GM12878 (cell line): ENCODE results near the gene ARHGAP6. TPM values are rescaled to one million over a fixed set of nuclear protein-coding genes. Genes with fewer than 3 reads are reported as not detected.

Source experiments
- ATAC-seq: fragments of 200-7000 bp; cut with Tn5 transposase; 3 replicates; pipeline ENCODE4 v1.9.1; 2020; ENCODE audit warnings: mild to moderate bottlenecking, moderate library complexity
- BruUV-seq: library from RNA; stranded (reverse); fragments of 400-500 nt; replicated peaks from 2 replicates; lab custom pipeline; 2021; lab: Mats Ljungman, UMichigan
- CTCF ChIA-PET: fragments of 300-600 bp; sonication (Branson Sonifier 250); formaldehyde crosslinking; extraction: SDS; loops from one replicate; lab custom pipeline; 2021; ENCODE audit warnings: inconsistent platforms; lab: Yijun Ruan, JAX
- POLR2A ChIA-PET: fragments of 350-600 bp; formaldehyde crosslinking; extraction: SDS; loops from one replicate; lab custom pipeline; 2021; ENCODE audit warnings: inconsistent platforms; lab: Charles Lee
- RAD21 ChIA-PET: fragments of 300-600 bp; sonication (Branson Sonifier 250); formaldehyde crosslinking; loops from one replicate; lab custom pipeline; 2023; ENCODE audit warnings: antibody characterized with exemption; ENCODE audit not compliant: unreplicated experiment; lab: Charles Lee
- SMC1A ChIA-PET: fragments of 300-600 bp; sonication (Branson Sonifier 250); formaldehyde crosslinking; loops from one replicate; lab custom pipeline; 2023; ENCODE audit not compliant: unreplicated experiment, uncharacterized antibody; lab: Charles Lee
- DNase-seq: peaks from one replicate; pipeline ENCODE4 v3.0.0-alpha.2; 2011; ENCODE audit warnings: low read depth, low spot score
- FAIRE-seq: peaks from 3 replicates; lab custom pipeline; 2011; peaks lifted over from hg19 to GRCh38; lab: Jason Lieb, UNC
- H2AFZ ChIP-seq: 2 replicates; pipeline ENCODE4 v1.6.0; 2011; ENCODE audit warnings: low read depth, low read length, control low read depth; ENCODE audit not compliant: control insufficient read depth
- H3K27ac ChIP-seq: 2 replicates; pipeline ENCODE4 v1.5.1; 2011; ENCODE audit warnings: control low read depth; ENCODE audit not compliant: control insufficient read depth, insufficient read depth
- H3K27me3 ChIP-seq, 2 experiments: replicated peaks in 1 of 2; 2 replicates each; pipeline versions ENCODE4 v1.6.0 to v1.6.1; 2011; ENCODE audit warnings: low read length in 1 of 2; ENCODE audit not compliant: control insufficient read depth in 2 of 2, insufficient read depth in 2 of 2
- H3K36me3 ChIP-seq, 2 experiments: 2 replicates each; pipeline ENCODE4 v1.5.1; 2011; ENCODE audit warnings: low read length in 1 of 2; ENCODE audit not compliant: control insufficient read depth in 2 of 2, insufficient read depth in 2 of 2
- H3K4me1 ChIP-seq: 2 replicates; pipeline ENCODE4 v1.6.1; 2011; ENCODE audit warnings: mild to moderate bottlenecking, low read length, moderate library complexity, mixed read lengths; ENCODE audit not compliant: control insufficient read depth, insufficient read depth
- H3K4me2 ChIP-seq: 2 replicates; pipeline ENCODE4 v1.6.0; 2011; ENCODE audit warnings: control low read depth; ENCODE audit not compliant: control insufficient read depth, insufficient read depth
- H3K4me3 ChIP-seq: fragments of 200-600 bp; sonication (generic); 2 replicates; pipeline ENCODE4 v1.5.1; 2016
- H3K79me2 ChIP-seq: 2 replicates; pipeline ENCODE4 v1.6.0; 2011; ENCODE audit warnings: low read length; ENCODE audit not compliant: control insufficient read depth, insufficient read depth
- H3K9ac ChIP-seq: 2 replicates; pipeline ENCODE4 v1.8.0; 2011; ENCODE audit warnings: low read length, control low read depth, mixed read lengths; ENCODE audit not compliant: control insufficient read depth, insufficient read depth
- H3K9me3 ChIP-seq: replicated peaks from 3 replicates; pipeline ENCODE4 v1.5.1; 2011; ENCODE audit warnings: mild to moderate bottlenecking, low read length; ENCODE audit not compliant: control insufficient read depth, insufficient read depth
- H4K20me1 ChIP-seq: 2 replicates; pipeline ENCODE4 v1.6.0; 2011; ENCODE audit not compliant: control insufficient read depth, insufficient read depth
- ASH2L ChIP-seq: fragments of 300-600, 200-600 bp; sonication (generic); IDR thresholded peaks from 2 replicates; pipeline ENCODE4 v1.6.1; 2017; ENCODE audit warnings: low read depth, mild to moderate bottlenecking, borderline replicate concordance
- E2F8 ChIP-seq: fragments of 450-650 bp; IDR thresholded peaks from 2 replicates; pipeline ENCODE4 v1.6.1; 2018; ENCODE audit warnings: mild to moderate bottlenecking, low read depth, moderate library complexity; ENCODE audit not compliant: partially characterized antibody
- E4F1 ChIP-seq: fragments of 450-650 bp; IDR thresholded peaks from 2 replicates; pipeline ENCODE4 v1.6.1; 2018; ENCODE audit warnings: borderline replicate concordance, mild to moderate bottlenecking; ENCODE audit not compliant: partially characterized antibody
- EP300 ChIP-seq, 2 experiments: fragments of 150-350 bp in 1 of 2; IDR thresholded peaks; 2 replicates each; pipeline ENCODE4 v1.6.1; 2011 to 2012; ENCODE audit warnings: low read depth in 2 of 2, low read length in 2 of 2, borderline replicate concordance in 1 of 2, improper control_type of control experiment in 1 of 2, inconsistent platforms in 1 of 2; ENCODE audit not compliant: control insufficient read depth in 1 of 2
- HSF1 ChIP-seq: fragments of 150-350 bp; IDR thresholded peaks from 2 replicates; pipeline ENCODE4 v1.6.1; 2014; ENCODE audit warnings: mild to moderate bottlenecking, low read depth, low read length
- JUND ChIP-seq: IDR thresholded peaks from 2 replicates; pipeline ENCODE4 v1.6.1; 2012; ENCODE audit warnings: low read depth, mild to moderate bottlenecking, low read length, improper control_type of control experiment, moderate library complexity
- MEF2B ChIP-seq: fragments of 450-650 bp; IDR thresholded peaks from 2 replicates; pipeline ENCODE4 v1.6.1; 2018; ENCODE audit warnings: mild to moderate bottlenecking, moderate library complexity; ENCODE audit not compliant: partially characterized antibody, poor library complexity, severe bottlenecking
- NFXL1 ChIP-seq: fragments of 450-650 bp; IDR thresholded peaks from 2 replicates; pipeline ENCODE4 v1.6.1; 2017; ENCODE audit warnings: antibody characterized with exemption, mild to moderate bottlenecking, borderline replicate concordance
- NFYB ChIP-seq: IDR thresholded peaks from 2 replicates; pipeline ENCODE4 v1.6.1; 2011; ENCODE audit warnings: low read depth, mild to moderate bottlenecking, low read length, improper control_type of control experiment, moderate library complexity; ENCODE audit not compliant: insufficient read depth
- ZBTB40 ChIP-seq: fragments of 450-650 bp; IDR thresholded peaks from 2 replicates; pipeline ENCODE4 v1.6.1; 2016; ENCODE audit warnings: mild to moderate bottlenecking, moderate library complexity, borderline replicate concordance
- ZZZ3 ChIP-seq: IDR thresholded peaks from 2 replicates; pipeline ENCODE4 v1.6.1; 2011; ENCODE audit warnings: low read depth; ENCODE audit not compliant: control insufficient read depth, insufficient read length
- WGBS: methylation state at CpG from one replicate; pipeline ENCODE4 v1.1.6; 2016; ENCODE audit warnings: low lambda C conversion rate; ENCODE audit not compliant: insufficient replicate concordance, insufficient coverage; ENCODE audit errors: missing lambda C conversion rate; 5-methylcytosine and 5-hydroxymethylcytosine counted together
- in situ Hi-C: fragments of 300-500 bp; cut with MboI; formaldehyde crosslinking; loops from 9 replicates; pipeline ENCODE4 v1.14.3; 2018; ENCODE audit warnings: mixed read lengths
- intact Hi-C: fragments of 100-400 bp; cut with micrococcal nuclease; formaldehyde crosslinking; loops from one replicate; pipeline ENCODE4 v1.14.2; 2022; ENCODE audit not compliant: unreplicated experiment
- polyA plus RNA-seq, 11 experiments: library from polyadenylated mRNA; depleted of rRNA in 4 of 11; unstranded in 6 of 11; stranded (reverse) in 5 of 11; fragments of >200 nt; fragmentation: Nextera tagmentation in 4 of 11; fragmentation: Illumina TruSeq in 1 of 11; extraction: Ambion mirVana in 4 of 11; extraction: Trizol in 1 of 11; gene quantifications; 1 replicate in 1 of 11; 2 replicates in 10 of 11; pipeline versions ENCODE4 v1.2.1 to v1.2.3, GENCODE V29; 2011 to 2016; ENCODE audit warnings: inconsistent platforms in 2 of 11, missing spikeins in 2 of 11, low read depth in 1 of 11
- total RNA-seq, 4 experiments: library from RNA; depleted of rRNA in 3 of 4; stranded (reverse); fragments of >200 nt in 3 of 4; fragmentation: Illumina TruSeq in 1 of 4; extraction: Trizol in 1 of 4; gene quantifications; 2 replicates each; pipeline versions ENCODE4 v1.2.1 to v1.2.3, GENCODE V29; 2013 to 2021

The ARHGAP6 gene
- total and polyA plus RNA-seq, 10 of the 15 experiments (the other 5 are each of a cell fraction or from before 2014, with no cell fraction given) = 0.20 to 1.8 (median 0.76) TPM

- H4K20me1 ChIP-seq = no peaks in the 10 kb centered on the region
- H3K4me2 ChIP-seq = no peak overlapping the region
- no peak for DNase-seq
- ATAC-seq = no peak
- H3K36me3 ChIP-seq = no peaks in the 10 kb centered on the region
- H3K79me2 ChIP-seq = no peaks in the 10 kb centered on the region
- H3K9ac ChIP-seq = no peak overlapping the region
- no peak overlapping the region for H2AFZ ChIP-seq
- no peaks in the 10 kb centered on the region for H3K9me3 ChIP-seq
- ChIA-PET SMC1A (interaction anchor here (0.5 to 2.7 kb wide), 11 partner anchors 12 to 385 kb away, joined by 3 to 29 read pairs (median 6); no protein-coding TSS in a partner anchor), CTCF (interaction anchor here (1.2 to 3.3 kb wide), 12 partner anchors 28 to 1340 kb away, joined by 3 to 36 read pairs (median 11); no protein-coding TSS in a partner anchor), POLR2A (no interaction called here), RAD21 (interaction anchor here (0.6 to 2.4 kb wide), 9 partner anchors 149 to 1340 kb away, joined by 3 to 18 read pairs (median 7); no protein-coding TSS in a partner anchor)
- no peak overlapping the region for H3K4me3 ChIP-seq
- in situ Hi-C loops = loop anchor here (5.0 kb wide), 4 partner anchors 242 to 1242 kb away; no protein-coding TSS in a partner anchor
- H3K27me3 ChIP-seq = no peaks in the 10 kb centered on the region
- 35% methylated on average over 3 of the region's 3 CpGs for WGBS
- BruUV-seq = no TSS peak
- H3K4me1 ChIP-seq = no peaks in the 10 kb centered on the region
- no peak for FAIRE-seq
- no peak overlapping the region for H3K27ac ChIP-seq
- intact Hi-C loops = loop anchor here (1.0 to 5.0 kb wide), 4 partner anchors 149 to 857 kb away; no protein-coding TSS in a partner anchor
- TF ChIP-seq JUND = no peak
- no peak for TF ChIP-seq ZBTB40
- TF ChIP-seq NFXL1 = no peak
- TF ChIP-seq HSF1 = no peak
- no peak for TF ChIP-seq ASH2L
- TF ChIP-seq E4F1 = no peak
- TF ChIP-seq ZZZ3 = no peak
- TF ChIP-seq EP300 (IDR thresholded peaks at IDR 0.05; ENCODE audit: borderline replicate concordance in 1 of 2, control insufficient read depth in 1 of 2, low read depth in 2 of 2, low read length in 2 of 2) = no peak
- TF ChIP-seq E2F8 = no peak
- no peak for TF ChIP-seq MEF2B
- no peak for TF ChIP-seq NFYB
These were observed 135.1 kb downstream of the ARHGAP6 start for GRCh38 chrX:11530621-11531020.
